Activated CD4-positive, alpha-beta T cell treated with anti-CD3 and anti-CD28 coated beads, Interleukin-2, Interleukin-4, amounts not matched to agents 100 ng/mL and 50 ng/mL, durations not matched to agents 16 hours and 8 hours (primary cell): ENCODE data around the gene SCN8A.

ENCODE experiments used
- DNase-seq: peaks from one replicate; pipeline ENCODE4 v3.0.0-alpha.2; 2020; ENCODE audit warnings: low spot score

The SCN8A gene

DNA sequence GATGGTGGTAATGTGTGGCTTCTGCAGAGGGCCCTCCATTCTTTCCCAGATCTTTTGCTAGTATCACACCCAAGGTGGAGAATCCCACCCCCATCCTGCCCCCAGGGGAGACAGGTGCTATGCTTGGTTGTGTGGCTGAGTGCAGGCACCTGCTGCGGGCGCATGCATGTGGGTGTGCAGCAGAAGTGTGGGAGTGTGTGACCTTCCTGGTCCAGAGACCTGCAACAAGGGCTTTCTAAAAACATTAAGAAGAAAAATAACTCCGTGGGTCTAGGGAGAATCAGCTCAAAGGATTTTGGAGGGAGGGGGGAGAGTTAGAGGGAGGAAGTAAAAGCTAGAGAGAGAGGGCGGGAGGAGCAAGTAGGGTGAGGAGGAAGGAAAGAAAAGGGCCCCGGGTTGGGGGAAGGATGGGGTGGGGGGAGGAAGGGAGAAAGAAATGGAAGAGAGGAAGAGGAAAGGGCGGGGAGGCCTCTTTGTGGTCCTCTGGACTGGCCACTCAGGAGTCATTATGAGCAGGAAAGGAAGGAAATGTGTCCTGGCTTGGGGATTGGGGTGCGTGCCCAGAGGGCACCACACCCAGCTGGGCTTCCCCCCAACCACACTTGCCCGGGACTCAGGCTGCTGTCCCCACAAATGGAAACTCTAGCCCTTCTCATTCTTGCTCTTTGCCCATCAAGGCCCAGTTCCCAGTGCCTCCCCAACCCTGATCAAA, 260.5 kb downstream of the SCN8A start:
- DNase-seq = no peak

DNA sequence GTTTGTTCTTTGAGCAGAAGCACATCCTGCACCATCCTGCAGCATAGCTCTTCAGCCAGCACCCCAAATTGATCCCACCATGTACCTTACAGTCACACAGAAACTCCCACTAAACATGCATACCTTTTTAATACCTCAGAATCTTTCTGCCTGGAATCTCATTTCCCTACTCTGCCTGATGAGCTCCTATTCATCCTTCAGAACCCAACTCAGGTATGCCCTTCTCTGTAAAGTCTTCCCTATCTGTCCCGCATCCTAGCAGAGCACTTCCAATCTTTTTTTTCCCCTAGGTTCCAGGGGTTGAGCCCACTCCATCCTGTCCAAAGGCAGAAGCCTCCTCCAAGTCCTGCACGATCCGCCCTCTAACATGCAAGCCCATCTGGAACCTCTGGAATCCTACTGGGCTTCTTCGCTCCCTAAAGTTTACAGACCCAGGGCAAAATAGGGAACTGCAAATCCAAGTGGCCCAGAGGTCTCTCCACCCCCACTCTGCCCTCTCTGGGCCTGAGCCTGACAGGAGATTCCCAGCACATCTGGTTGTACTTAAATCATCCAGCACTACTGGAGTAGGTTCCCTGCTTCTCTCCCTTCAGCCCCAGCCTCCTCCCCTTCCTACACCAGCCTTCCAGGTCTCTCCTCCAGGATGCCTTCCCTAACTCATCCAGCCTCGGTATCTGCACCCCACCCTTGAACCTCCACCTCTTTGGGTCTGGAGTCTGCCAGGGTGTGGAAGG, 261.5 kb downstream of the SCN8A start:
- no peak for DNase-seq

DNA sequence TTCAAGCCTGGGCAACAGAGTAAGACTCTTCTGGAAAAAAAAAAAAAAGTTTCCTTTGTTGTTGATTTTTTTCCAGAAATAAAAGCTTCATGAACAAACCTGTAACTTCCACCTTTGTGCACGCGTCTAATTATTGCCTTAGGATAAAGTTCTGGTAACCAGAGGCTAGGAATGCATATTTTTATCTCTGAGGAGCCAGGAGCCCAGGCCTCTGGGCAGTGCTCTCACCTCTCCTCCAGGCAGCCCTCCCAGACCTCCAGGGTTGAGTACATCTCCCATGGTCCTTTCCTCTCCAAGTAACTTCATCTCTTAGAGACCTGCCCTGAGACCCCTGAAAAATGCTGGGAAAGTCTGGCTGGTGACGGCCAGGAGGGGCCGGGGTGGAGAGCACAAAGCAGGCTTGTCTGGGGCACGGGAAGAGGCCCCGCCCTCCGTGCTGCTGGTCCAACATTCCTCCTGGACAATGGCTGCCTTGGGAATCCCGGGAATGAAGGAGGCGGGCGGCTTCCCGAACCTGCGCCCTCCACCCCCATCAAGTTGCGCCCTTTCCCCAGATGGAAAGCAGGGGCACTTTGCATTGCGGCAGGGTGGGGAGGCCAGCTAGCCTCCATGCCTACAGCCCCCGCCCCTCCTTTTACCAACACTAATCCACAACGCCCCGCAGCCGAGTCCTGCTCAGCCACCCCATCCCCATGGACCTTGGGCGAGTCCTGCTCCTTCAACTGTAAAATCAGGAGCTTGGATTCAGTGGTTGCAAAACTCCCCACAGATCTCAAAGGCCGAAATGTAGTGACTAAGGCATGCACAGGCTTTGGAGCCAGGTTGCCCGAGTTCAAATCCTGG, 264.8 kb downstream of the SCN8A start:
- DNase-seq = no peak

DNA sequence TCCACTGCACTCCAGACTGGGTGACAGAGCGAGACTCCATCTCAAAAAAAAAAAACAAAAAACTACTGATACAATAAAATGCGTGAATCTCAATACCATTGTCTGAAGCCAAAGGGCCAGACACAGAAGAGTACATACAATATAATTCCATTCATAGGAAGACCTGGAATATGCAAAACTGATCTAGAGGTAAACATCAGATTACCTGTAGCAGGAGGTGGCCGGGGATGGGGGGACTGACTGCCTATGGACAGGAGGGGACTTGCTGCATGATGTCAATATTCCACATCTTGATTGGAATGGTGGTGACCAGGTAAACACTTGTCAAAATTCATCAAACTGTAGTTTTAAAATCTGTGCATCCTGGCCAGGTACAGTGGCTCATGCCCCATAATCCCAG, 270.0 kb downstream of the SCN8A start:
- DNase-seq = no peak
